Fibroblast of pulmonary artery (primary cell): Measurements from ENCODE around the gene CDKN2AIPNL.
A peak's percentile ranks its signal among the peaks of the same experiment; 100 is the strongest.

ENCODE experiments used
- DNase-seq: peaks from one replicate; pipeline ENCODE4 v3.0.0-alpha.2; 2010; ENCODE audit warnings: low read depth
- H3K4me3 ChIP-seq: replicated peaks from 2 replicates; pipeline ENCODE4 v1.5.1; 2011; ENCODE audit warnings: low read depth, mild to moderate bottlenecking, control low read depth, low read length, moderate library complexity
- TF ChIP-seq, protein P1 (sequence below): IDR thresholded peaks from 2 replicates; pipeline ENCODE4 v1.5.1; 2011; ENCODE audit warnings: mild to moderate bottlenecking, control low read depth, low read length, inconsistent platforms; ENCODE audit errors: missing control alignments

Gene CDKN2AIPNL

DNA sequence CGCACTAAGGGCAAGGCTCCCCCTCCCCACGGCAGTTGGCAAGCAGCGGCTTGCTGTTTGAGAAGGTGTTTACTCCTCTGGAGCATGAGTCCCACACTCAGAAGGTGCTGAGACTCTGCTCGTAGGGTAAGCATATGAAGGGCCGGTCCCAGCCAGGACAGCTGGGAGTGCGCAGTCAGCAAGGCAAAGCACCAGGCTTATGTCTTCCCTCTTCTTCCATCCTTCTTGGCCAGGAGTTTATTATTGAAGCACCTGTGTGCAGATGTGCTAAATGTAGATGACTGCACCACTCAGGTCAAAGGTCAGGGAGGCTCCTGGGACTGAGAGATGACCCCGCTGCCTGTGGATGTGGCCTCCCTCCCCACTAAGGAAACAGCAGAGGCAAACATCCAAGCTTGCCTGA lies 27.0 kb upstream of the CDKN2AIPNL start:
- DNase-seq = no peak
- no peak overlapping the region for H3K4me3 ChIP-seq
- TF ChIP-seq, protein P1, sequence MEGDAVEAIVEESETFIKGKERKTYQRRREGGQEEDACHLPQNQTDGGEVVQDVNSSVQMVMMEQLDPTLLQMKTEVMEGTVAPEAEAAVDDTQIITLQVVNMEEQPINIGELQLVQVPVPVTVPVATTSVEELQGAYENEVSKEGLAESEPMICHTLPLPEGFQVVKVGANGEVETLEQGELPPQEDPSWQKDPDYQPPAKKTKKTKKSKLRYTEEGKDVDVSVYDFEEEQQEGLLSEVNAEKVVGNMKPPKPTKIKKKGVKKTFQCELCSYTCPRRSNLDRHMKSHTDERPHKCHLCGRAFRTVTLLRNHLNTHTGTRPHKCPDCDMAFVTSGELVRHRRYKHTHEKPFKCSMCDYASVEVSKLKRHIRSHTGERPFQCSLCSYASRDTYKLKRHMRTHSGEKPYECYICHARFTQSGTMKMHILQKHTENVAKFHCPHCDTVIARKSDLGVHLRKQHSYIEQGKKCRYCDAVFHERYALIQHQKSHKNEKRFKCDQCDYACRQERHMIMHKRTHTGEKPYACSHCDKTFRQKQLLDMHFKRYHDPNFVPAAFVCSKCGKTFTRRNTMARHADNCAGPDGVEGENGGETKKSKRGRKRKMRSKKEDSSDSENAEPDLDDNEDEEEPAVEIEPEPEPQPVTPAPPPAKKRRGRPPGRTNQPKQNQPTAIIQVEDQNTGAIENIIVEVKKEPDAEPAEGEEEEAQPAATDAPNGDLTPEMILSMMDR = no peak

DNA sequence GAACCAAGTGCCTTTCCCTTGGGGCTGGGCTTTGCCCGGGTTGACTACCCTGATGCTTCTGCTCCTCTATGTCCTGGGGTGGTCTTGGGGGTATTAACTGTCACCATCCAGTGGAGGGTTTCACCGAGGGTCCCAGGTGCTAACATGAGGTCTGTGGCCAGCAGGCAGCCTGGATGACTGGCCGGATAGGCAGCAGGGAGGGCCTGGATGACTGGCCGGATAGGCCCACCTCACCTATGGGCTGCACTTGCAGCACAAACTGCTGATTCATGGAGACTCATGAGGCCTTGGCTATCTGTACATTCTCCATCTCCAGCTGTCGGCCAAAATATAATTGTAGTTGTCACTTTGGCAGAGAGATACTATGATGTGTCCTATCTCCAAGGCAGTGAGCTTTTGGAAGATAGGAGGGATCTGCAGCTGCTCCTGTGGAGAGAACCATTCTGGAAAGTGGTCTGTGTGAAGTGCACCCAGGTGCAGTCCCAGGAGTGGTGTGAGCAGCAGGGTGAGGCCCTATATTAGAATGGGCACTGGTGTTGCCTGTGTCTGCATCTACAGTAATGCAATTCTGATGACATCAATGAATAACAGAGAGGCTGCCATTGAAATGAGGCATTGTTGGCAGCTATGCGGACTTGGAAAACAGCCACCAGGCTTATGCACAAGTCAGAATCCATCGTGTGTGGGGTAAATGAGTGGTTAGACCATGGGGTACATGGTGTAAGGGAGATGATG lies 26.3 kb upstream of the CDKN2AIPNL start:
- peak; percentile 90 for DNase-seq
- TF ChIP-seq, protein P1 = no peak

DNA sequence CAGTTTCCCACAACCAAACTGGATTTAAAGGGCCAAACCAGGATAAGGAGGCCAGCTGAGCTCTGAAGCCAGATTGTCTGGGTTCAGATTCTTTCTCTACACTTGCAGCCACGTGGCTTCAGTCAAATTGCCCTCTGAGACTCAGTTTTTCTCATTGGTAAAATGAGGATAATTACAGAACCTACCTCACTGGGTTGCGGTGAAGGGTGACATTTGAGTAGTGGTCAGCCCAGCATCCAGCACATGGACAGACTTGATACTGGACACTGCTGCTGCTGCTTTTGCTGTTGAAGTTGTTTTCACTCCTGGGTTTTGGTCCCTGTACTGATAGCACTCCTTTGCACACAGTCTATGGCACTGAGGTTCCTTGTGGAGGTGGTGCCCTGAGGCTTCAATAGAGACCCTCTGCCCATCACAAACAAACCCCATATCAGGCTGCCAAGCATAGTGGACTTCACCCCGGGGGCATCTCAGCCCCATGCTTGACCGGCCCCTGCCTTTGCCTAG lies 25.7 kb upstream of the CDKN2AIPNL start:
- no peak for DNase-seq
- TF ChIP-seq, protein P1 = no peak
- no peak overlapping the region for H3K4me3 ChIP-seq

More for the DNA sequence above, 26.3 kb upstream of the CDKN2AIPNL start:
- no peak overlapping the region for H3K4me3 ChIP-seq

DNA sequence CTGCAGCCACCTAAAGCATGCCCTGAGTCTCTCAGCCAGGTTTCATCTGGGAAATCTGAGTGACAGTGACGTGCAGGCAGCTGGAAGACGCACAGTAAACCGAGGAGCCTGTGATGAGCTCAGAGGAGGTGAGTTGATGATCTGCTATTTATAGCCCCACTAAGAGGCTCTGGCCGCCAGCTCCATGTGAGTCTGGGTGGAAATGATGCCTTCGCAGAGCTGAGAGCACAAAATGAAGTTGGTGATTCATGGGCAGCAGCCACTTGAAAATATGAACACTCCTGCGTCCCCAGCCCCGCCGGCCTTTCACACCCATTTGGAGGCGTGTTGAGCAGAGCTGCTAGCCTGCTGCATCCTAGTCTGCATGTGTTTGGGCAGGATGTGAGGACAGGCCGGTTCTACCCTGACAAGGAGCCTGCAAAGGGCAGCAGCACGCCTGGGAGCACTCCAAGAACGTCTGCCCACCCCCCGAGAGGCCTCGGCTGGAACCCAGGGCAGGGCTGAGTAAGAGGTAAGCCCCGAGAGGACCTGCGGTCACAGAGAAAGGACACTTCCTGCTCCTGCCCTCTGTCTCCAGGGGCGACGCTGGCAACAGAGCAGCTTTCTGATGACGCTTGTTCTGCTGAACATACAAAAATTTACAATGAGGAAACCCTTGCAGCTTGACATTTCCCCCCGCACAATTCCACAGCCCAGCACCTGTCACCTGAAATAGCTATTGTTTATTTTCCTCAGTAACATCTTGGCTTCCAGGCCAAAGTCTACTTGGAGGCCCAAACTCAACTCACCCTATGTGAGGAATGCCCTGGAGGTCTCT lies 25.1 kb upstream of the CDKN2AIPNL start:
- no peak overlapping the region for H3K4me3 ChIP-seq
- TF ChIP-seq, protein P1 = no peak
- DNase-seq = peak; percentile 76

DNA sequence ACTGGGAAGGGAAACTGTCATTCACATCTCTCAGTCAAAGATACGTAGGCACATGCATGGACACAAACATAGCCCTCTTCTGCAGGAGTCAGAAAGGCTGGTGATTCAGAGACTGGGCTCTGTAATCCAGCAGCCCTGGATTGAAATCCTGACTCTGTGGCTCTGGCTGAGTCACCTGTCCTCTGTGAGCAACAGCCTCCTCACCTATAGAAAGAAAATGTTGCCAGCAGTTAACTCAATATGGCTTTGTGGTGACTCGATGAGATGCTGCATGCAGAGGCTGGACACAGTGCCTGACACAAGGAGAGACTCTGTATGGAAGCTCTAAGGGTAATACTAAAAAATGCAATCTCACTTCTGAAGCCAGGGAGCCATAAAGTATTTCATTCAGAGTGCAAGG lies 23.9 kb upstream of the CDKN2AIPNL start:
- TF ChIP-seq, protein P1 = no peak
- DNase-seq = peak; percentile 40
- no peak overlapping the region for H3K4me3 ChIP-seq

DNA sequence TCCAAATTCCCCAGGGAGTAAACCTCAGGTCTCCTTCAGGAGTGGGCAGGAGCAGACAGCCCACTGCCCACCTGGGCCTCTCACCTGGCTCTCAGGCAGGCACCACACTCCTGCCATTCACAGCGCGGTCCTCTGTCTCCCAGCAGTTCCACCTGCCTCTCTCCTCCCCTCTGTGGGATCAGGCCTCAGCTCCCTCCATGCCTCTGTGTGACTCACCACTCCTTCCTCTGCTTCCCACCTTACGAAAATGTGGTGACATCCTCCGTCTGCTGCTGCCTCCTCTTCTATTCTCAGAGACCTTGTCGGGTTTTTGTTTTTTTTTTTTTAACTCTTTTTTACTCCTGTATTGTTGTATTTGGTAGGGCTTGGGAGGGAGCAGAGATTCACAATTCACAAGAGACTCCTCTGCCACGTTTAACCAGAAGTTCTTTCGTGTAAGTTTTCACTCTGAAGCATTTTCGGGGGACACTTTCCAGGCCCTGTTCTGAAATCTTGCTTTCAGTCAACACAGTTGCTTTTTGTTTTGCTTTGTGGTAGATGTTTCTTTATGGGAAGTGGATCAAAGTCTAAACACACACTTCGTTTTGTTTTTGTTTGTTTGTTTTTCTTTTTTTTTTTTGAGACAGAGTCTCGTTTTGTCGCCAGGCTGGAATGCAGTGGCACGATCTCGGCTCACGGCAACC lies 21.1 kb upstream of the CDKN2AIPNL start:
- DNase-seq = peak; percentile 56
- TF ChIP-seq, protein P1 = no peak

More for the DNA sequence above, 21.1 kb upstream of the CDKN2AIPNL start:
- no peak overlapping the region for H3K4me3 ChIP-seq
